Activated T-helper 1 cell treated with anti-CD3 and anti-CD28 coated beads, Interleukin-12 subunit alpha, Interleukin-12 subunit beta, Interleukin-2, Interleukin-4 antibody, amounts not matched to agents 30 ng/mL and 10 ng/mL and 1 ng/mL, durations not matched to agents 14 hours and 24 hours and 36 hours (primary cell): Measurements from ENCODE around the gene ANGPT4. TPM values are rescaled to one million over a fixed set of nuclear protein-coding genes. Genes with fewer than 3 reads are reported as not detected.
"Not testable (repeated sequence)": the region's sequence is repeated elsewhere in the genome, so short reads cannot be mapped to it uniquely, and the experiment has no call there.

Experiments used
- DNase-seq: peaks from one replicate; pipeline ENCODE4 v3.0.0; 2021; ENCODE audit warnings: low spot score
- H3K27ac Mint-ChIP-seq: one replicate; pipeline ENCODE4 v1.8.0; 2021; ENCODE audit warnings: mild to moderate bottlenecking, mixed read lengths
- H3K27me3 Mint-ChIP-seq: one replicate; pipeline ENCODE4 v1.8.0; 2022; ENCODE audit warnings: mild to moderate bottlenecking, moderate library complexity, mixed read lengths; ENCODE audit not compliant: insufficient read depth
- H3K36me3 Mint-ChIP-seq: one replicate; pipeline ENCODE4 v1.8.0; 2021; ENCODE audit warnings: low read depth, mixed read lengths
- H3K4me1 Mint-ChIP-seq: one replicate; pipeline ENCODE4 v1.8.0; 2021; ENCODE audit warnings: low read depth, mixed read lengths
- H3K4me3 Mint-ChIP-seq: one replicate; pipeline ENCODE4 v1.8.0; 2021; ENCODE audit warnings: mild to moderate bottlenecking, moderate library complexity, mixed read lengths
- H3K9me3 Mint-ChIP-seq: one replicate; pipeline ENCODE4 v1.8.0; 2021; ENCODE audit warnings: mixed read lengths
- intact Hi-C: fragments of 100-400 bp; cut with micrococcal nuclease; formaldehyde crosslinking; loops from one replicate; pipeline ENCODE4 v1.15.1; 2024
- total RNA-seq: library from RNA; stranded (reverse); gene quantifications from 2 replicates; pipeline ENCODE4 v1.2.3, GENCODE V29; 2022

ANGPT4 gene
- total RNA-seq, 1 donor from 2014 or later = not detected

GRCh38 chr20:831251-831650 lies 84.9 kb downstream of the ANGPT4 start:
- no peak overlapping the region for H3K27ac Mint-ChIP-seq
- intact Hi-C loops = loop anchor here (5.0 to 10.0 kb wide), 4 partner anchors 369 to 1824 kb away; partner anchors contain the start of genes NOP56, STK35 and TBC1D20

DNA sequence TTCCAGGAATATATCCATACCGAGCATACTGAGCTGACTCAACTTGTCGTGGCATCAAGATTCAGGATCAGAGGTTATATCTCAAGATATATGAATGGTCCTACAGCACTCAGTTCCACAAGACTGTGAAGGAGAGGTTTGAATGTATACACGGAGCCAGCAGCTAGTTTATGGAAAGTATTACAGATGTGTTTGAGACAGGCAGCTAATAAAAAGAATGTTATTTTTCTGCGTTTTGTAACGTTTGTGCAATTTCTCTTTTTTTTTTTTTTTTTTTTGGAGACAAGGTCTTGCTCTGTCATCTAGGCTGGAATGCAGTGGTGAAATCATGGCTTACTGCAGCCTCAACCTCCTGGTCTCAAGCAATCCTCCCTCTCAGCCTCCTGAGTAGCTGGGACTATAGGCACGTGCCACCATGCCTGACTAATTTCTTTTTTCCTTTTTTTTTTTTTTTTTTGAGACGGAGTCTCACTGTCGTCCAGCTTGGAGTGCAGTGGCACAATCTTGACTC lies 86.1 kb downstream of the ANGPT4 start:
- Mint-ChIP-seq H3K9me3 (no peaks in the 10 kb centered on the region), H3K27me3 (no peaks in the 10 kb centered on the region), H3K36me3 (no peaks in the 10 kb centered on the region), H3K4me3 (no peak overlapping the region), H3K4me1 (peaks cover 33% of the 10 kb centered on the region), H3K27ac (no peak overlapping the region)
- intact Hi-C loops = loop anchor here (5.0 to 10.0 kb wide), 4 partner anchors 368 to 1825 kb away; partner anchors contain the start of genes NOP56, STK35 and TBC1D20
- DNase-seq = no peak

More at GRCh38 chr20:831251-831650, 84.9 kb downstream of the ANGPT4 start:
- H3K27me3 Mint-ChIP-seq = no peaks in the 10 kb centered on the region
- no peaks in the 10 kb centered on the region for H3K9me3 Mint-ChIP-seq
- no peak overlapping the region for H3K4me3 Mint-ChIP-seq
- H3K36me3 Mint-ChIP-seq = peaks cover 3% of the 10 kb centered on the region
- peaks cover 34% of the 10 kb centered on the region for H3K4me1 Mint-ChIP-seq
- no peak for DNase-seq

DNA sequence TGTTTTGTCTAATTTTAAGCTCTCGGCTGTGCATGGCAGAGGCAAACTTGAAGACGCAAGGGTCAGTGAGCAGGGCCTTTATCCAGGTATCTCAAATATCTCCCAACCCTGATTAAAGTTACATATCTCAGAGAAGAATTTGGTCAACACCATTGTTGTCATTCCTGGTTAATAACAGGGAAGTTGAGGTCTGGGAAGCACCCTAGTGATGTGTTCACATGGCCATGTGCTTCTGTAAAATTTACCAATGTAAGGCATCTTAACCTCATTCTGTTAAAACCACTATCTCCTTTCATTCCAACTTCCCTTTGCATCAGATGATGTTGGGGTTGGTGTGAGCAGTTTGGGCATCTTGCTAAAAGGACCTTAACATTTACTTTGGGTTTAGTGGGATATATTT lies 86.6 kb downstream of the ANGPT4 start:
- H3K27ac Mint-ChIP-seq = no peak overlapping the region
- H3K9me3 Mint-ChIP-seq = no peaks in the 10 kb centered on the region
- no peaks in the 10 kb centered on the region for H3K27me3 Mint-ChIP-seq
- no peak overlapping the region for H3K4me3 Mint-ChIP-seq
- no peaks in the 10 kb centered on the region for H3K36me3 Mint-ChIP-seq
- intact Hi-C loops = no loop called here
- peaks cover 27% of the 10 kb centered on the region for H3K4me1 Mint-ChIP-seq
- no peak for DNase-seq

DNA sequence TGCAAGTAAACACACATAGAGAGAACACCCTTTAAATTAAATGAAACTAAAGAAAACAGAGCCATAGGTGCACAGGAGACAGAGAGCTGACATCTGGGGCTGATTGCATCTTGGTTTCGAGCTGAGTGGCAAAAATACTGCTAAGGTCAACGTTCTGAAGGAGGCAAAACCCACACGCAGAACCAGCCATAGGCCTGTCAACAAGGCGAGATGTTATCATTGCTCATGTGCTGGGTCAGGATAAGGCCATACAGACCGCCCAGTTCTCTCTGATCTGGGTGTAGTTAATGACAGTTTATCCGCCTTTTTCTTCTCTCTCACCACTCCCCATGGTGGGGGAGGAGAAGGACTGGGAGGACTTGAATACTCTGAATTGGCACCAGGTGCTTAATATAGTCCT lies 87.1 kb downstream of the ANGPT4 start:
- intact Hi-C loops = no loop called here
- Mint-ChIP-seq H3K4me3 (no peak overlapping the region), H3K27me3 (no peaks in the 10 kb centered on the region), H3K27ac (no peak overlapping the region), H3K9me3 (no peaks in the 10 kb centered on the region), H3K36me3 (no peaks in the 10 kb centered on the region), H3K4me1 (peaks cover 22% of the 10 kb centered on the region)
- no peak for DNase-seq

DNA sequence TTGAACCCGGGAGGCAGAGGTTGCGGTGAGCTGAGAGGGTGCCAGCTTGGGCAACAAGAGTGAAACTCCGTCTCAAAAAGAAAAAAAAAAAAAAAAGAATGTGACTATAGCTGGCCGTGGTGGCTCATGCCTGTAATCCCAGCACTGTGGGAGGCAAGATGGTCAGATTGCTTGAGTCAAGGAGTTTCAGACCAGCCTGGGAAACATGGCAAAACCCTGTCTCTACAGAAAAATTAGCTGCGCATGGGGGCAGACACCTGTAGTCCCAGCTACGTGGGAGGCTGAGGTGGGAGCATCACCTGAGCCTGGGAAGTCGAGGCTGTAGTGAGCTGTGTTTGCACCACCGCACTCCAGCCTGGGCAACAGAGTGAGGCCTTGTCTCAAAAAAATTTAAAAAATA lies 88.2 kb downstream of the ANGPT4 start:
- H3K4me3 Mint-ChIP-seq, H3K9me3 Mint-ChIP-seq, intact Hi-C loops, DNase-seq, H3K27me3 Mint-ChIP-seq, H3K36me3 Mint-ChIP-seq, H3K27ac Mint-ChIP-seq: not testable (repeated sequence)
- peaks cover 17% of the 10 kb centered on the region for H3K4me1 Mint-ChIP-seq

GRCh38 chr20:826695-827323 lies 89.3 kb downstream of the ANGPT4 start:
- Mint-ChIP-seq H3K36me3 (no peaks in the 10 kb centered on the region), H3K9me3 (no peaks in the 10 kb centered on the region), H3K27me3 (no peaks in the 10 kb centered on the region), H3K4me3 (no peak overlapping the region), H3K4me1 (peaks cover 15% of the 10 kb centered on the region), H3K27ac (no peak overlapping the region)
- intact Hi-C loops = no loop called here
- no peak for DNase-seq

DNA sequence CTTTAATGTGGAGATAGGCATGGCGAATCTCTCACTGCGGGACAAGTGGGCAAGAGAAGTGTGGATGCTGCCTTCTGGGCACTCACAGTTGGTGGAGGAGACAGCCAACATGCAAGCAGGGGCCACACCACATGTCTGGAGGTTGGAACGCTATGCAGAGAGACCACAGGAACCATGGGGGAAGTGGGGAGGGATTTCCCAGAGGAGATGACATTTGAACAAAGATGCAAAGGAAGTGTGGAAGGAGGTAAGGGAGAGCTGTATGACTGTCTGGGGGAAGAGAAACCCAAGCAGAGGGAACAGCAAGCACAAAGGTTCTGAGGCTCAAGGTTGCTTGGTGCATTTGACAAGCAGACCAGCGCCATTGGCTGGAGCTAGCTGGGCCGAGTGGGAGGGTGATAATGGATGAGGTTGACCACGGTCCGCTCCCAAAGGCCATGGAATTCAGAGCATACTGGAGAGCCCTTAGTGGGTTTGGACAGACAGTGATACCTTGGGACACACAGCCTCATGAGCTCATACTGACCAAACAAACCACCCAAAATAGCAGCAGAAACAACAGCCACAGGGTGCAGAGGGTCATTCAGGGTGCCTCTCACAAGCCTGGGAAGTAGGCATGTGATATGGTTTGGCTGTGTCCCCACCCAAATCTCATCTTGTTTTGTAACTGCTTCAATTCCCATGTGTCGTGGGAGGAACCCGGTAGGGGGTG lies 90.3 kb downstream of the ANGPT4 start:
- DNase-seq = no peak
- no peaks in the 10 kb centered on the region for H3K9me3 Mint-ChIP-seq
- intact Hi-C loops = no loop called here
- H3K4me3 Mint-ChIP-seq = no peak overlapping the region
- no peaks in the 10 kb centered on the region for H3K27me3 Mint-ChIP-seq
- H3K4me1 Mint-ChIP-seq = peaks cover 15% of the 10 kb centered on the region
- no peaks in the 10 kb centered on the region for H3K36me3 Mint-ChIP-seq
- H3K27ac Mint-ChIP-seq = no peak overlapping the region

- intact Hi-C loops = no loop called here
- H3K4me1 Mint-ChIP-seq = peaks cover 22% of the 10 kb centered on the region
These were observed 91.2 kb downstream of the ANGPT4 start for GRCh38 chr20:824916-825315.

GRCh38 chr20:824490-824889 lies 91.6 kb downstream of the ANGPT4 start:
- intact Hi-C loops = no loop called here
- Mint-ChIP-seq H3K4me1 (peaks cover 24% of the 10 kb centered on the region), H3K27me3 (peaks cover 2% of the 10 kb centered on the region), H3K4me3 (no peak overlapping the region), H3K9me3 (no peaks in the 10 kb centered on the region), H3K36me3 (no peaks in the 10 kb centered on the region), H3K27ac (no peak overlapping the region)
- no peak for DNase-seq

More at GRCh38 chr20:824916-825315, 91.2 kb downstream of the ANGPT4 start:
- Mint-ChIP-seq H3K4me3 (no peak overlapping the region), H3K36me3 (no peaks in the 10 kb centered on the region), H3K27me3 (peaks cover 2% of the 10 kb centered on the region), H3K9me3 (no peaks in the 10 kb centered on the region), H3K27ac (no peak overlapping the region)
- DNase-seq = no peak

DNA sequence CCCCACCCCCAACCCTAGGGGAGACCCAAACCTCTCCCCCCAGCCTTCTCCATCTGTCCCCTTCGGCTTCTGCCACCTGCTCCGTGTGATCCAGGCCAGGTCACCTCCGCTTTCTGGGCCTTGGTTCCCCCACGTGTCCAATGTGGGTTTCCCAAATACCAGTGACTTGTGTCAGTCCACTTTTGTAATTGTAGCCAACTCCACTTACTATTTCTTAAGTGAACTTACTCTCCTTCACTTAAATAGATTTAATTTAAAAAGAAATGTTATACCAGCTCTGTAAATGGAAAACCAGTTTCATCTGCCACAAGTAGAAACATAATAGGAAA lies 92.6 kb downstream of the ANGPT4 start:
- no peak for DNase-seq
- Mint-ChIP-seq H3K4me1 (peaks cover 24% of the 10 kb centered on the region), H3K9me3 (no peaks in the 10 kb centered on the region), H3K27ac (no peak overlapping the region), H3K27me3 (peaks cover 2% of the 10 kb centered on the region), H3K4me3 (no peak overlapping the region), H3K36me3 (no peaks in the 10 kb centered on the region)
- intact Hi-C loops = no loop called here

DNA sequence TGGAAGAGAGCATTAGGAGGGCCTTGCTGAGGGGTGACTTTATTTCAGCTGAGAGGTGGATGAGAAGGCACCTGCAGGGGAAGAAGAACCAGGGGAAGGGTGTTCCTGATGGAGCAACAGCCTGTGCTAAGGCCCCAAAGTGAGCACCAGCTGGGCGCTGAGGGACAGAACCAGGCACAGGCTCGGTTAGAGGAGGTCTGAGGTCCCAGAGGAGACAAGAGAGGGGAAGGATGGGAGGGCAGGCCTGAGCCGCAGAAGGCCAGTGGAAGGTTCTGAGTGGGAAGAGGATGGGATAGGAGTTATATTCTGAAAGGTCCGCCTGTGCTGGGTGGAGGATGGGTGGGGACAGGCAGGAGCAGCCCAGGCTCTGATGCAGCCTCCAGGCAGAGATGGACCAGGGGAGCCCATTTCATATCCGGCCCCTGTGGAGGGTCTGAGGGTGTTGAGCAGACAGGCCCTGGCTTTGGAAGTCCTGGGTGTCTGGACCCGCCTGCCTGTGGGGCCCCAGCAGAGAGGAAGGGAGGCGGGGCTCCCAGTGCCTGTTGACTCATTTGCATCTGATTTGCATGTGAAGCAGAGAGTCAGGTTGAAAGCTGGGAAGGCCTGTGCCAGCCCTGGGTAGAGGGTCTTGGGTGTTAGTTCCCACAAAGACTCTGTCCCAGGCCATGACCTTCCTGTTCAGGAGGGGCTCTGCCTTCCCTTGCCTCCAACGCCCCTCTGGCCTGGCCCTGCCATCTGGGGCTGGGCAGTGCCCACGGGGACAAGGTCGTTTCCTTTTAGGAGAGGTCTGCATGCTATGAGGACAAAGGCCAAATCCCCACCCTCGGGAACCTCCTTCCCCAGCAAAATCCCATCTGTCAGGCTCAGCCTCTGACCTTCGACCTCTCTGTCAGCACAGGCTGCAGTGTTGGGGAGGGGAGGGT lies 93.2 kb downstream of the ANGPT4 start:
- no peak overlapping the region for H3K4me3 Mint-ChIP-seq
- peaks cover 3% of the 10 kb centered on the region for H3K27me3 Mint-ChIP-seq

DNA sequence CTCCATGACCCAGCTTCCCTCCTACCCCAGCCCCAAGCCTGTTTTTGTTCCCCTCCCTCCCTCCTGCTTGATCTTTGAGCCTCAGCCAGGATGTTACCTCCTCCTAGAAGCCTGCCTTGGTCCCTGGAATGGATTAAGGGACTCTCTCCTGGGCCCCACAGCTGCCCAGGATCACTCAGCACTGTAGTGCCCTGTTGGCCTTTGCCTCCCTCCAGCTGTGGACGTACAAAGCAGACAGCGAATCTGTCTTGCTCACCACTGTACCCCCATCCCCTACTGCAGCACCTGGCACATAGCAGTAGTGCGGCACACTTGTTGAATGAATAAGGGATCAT lies 94.4 kb downstream of the ANGPT4 start:
- no peaks in the 10 kb centered on the region for H3K36me3 Mint-ChIP-seq
- H3K27me3 Mint-ChIP-seq = peaks cover 4% of the 10 kb centered on the region
- DNase-seq = no peak
- no peak overlapping the region for H3K27ac Mint-ChIP-seq
- no peak overlapping the region for H3K4me3 Mint-ChIP-seq
- intact Hi-C loops = no loop called here
- peaks cover 23% of the 10 kb centered on the region for H3K4me1 Mint-ChIP-seq
- H3K9me3 Mint-ChIP-seq = no peaks in the 10 kb centered on the region

More for the DNA sequence above, 93.2 kb downstream of the ANGPT4 start:
- Mint-ChIP-seq H3K36me3 (no peaks in the 10 kb centered on the region), H3K9me3 (no peaks in the 10 kb centered on the region), H3K4me1 (peaks cover 24% of the 10 kb centered on the region), H3K27ac (peak overlapping the region; percentile 61)
- intact Hi-C loops = no loop called here
- DNase-seq = no peak
